Measurements from ENCODE around the gene METTL3.

DNA sequence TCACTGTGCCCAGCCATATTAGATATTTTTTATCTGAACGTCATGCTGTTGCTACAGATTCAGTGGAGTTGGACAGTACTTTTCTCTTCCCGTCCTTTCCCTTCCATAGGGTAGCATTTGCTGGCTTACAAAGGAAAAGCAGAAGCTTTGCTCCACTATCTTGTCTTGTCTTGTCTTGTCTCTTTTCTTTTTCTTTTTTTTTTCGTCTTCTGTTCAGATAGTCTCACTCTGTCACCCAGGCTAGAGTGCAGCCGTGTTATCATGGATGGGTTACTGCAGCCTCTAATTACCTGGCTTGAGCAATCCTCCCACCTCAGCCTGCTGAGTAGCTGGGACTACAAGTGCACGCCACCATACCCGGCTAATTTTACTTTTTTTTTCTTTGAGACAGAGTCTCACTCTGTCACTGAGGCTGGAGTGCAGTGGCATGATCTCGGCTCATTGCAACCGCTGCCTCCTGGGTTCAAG lies 47.6 kb upstream of the METTL3 start:
- TF ChIP-seq POLR2A (IDR thresholded peaks at IDR 0.05) = no peak
- TF ChIP-seq, protein P1, sequence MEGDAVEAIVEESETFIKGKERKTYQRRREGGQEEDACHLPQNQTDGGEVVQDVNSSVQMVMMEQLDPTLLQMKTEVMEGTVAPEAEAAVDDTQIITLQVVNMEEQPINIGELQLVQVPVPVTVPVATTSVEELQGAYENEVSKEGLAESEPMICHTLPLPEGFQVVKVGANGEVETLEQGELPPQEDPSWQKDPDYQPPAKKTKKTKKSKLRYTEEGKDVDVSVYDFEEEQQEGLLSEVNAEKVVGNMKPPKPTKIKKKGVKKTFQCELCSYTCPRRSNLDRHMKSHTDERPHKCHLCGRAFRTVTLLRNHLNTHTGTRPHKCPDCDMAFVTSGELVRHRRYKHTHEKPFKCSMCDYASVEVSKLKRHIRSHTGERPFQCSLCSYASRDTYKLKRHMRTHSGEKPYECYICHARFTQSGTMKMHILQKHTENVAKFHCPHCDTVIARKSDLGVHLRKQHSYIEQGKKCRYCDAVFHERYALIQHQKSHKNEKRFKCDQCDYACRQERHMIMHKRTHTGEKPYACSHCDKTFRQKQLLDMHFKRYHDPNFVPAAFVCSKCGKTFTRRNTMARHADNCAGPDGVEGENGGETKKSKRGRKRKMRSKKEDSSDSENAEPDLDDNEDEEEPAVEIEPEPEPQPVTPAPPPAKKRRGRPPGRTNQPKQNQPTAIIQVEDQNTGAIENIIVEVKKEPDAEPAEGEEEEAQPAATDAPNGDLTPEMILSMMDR (IDR thresholded peaks at IDR 0.05) = no peak
- no peak for TF ChIP-seq EP300 (IDR thresholded peaks at IDR 0.05)

Measured in tibial nerve (tissue), 4 donors.